H1 (cell line): Measurements from ENCODE around the gene DUSP3. TPM values are rescaled to one million over a fixed set of nuclear protein-coding genes. Genes with fewer than 3 reads are reported as not detected.
A peak's percentile ranks its signal among the peaks of the same experiment; 100 is the strongest.

Source experiments
- ASH2L ChIP-seq: fragments of 200-600, 300-600 bp; sonication (generic); IDR thresholded peaks from one replicate; pipeline ENCODE4 v1.7.1; 2017; ENCODE audit warnings: low read length
- ATF3 ChIP-seq: IDR thresholded peaks from 2 replicates; pipeline ENCODE4 v1.6.1; 2011; ENCODE audit warnings: low read depth, mild to moderate bottlenecking, low read length; ENCODE audit not compliant: insufficient read depth
- BACH1 ChIP-seq: IDR thresholded peaks from 2 replicates; pipeline ENCODE4 v1.6.1; 2012; ENCODE audit warnings: low read length, improper control_type of control experiment
- BCL11A ChIP-seq, 2 experiments: IDR thresholded peaks; one replicate each; pipeline ENCODE4 v1.6.1; 2011; ENCODE audit warnings: low read depth in 2 of 2, low read length in 2 of 2, mild to moderate bottlenecking in 2 of 2
- CHD1 ChIP-seq: IDR thresholded peaks from 2 replicates; pipeline ENCODE4 v1.6.1; 2012; ENCODE audit warnings: low read depth, low read length, improper control_type of control experiment
- EGR1 ChIP-seq: IDR thresholded peaks from 2 replicates; pipeline ENCODE4 v1.6.1; 2011; ENCODE audit warnings: low read depth, low read length, borderline replicate concordance
- FOSL1 ChIP-seq: IDR thresholded peaks from 2 replicates; pipeline ENCODE4 v1.6.1; 2011; ENCODE audit warnings: mild to moderate bottlenecking, low read depth, low read length, moderate library complexity; ENCODE audit not compliant: insufficient read depth
- GTF2F1 ChIP-seq: IDR thresholded peaks from 2 replicates; pipeline ENCODE4 v1.6.1; 2012; ENCODE audit warnings: low read depth, low read length, improper control_type of control experiment, borderline replicate concordance
- HDAC6 ChIP-seq: IDR thresholded peaks from one replicate; pipeline ENCODE4 v1.7.1; 2012; ENCODE audit warnings: low read depth, mild to moderate bottlenecking, inconsistent platforms, low read length, moderate library complexity
- KDM1A ChIP-seq: fragments of 200-600, 300-600 bp; sonication (generic); IDR thresholded peaks from 2 replicates; pipeline ENCODE4 v1.7.1; 2016; ENCODE audit warnings: mild to moderate bottlenecking, low read length, borderline replicate concordance
- MAFK ChIP-seq: IDR thresholded peaks from 2 replicates; pipeline ENCODE4 v1.6.1; 2012; ENCODE audit warnings: low read depth, mild to moderate bottlenecking, improper control_type of control experiment, low read length
- RAD21 ChIP-seq, 2 experiments: IDR thresholded peaks in 1 of 2; conservative IDR thresholded peaks in 1 of 2; 2 replicates each; pipeline ENCODE4 v1.6.1; 2011; ENCODE audit warnings: low read depth in 2 of 2, low read length in 2 of 2, improper control_type of control experiment in 1 of 2, inconsistent platforms in 1 of 2, mild to moderate bottlenecking in 1 of 2, moderate library complexity in 1 of 2
- RFX5 ChIP-seq: IDR thresholded peaks from 2 replicates; pipeline ENCODE4 v1.6.1; 2011; ENCODE audit warnings: low read depth, low read length, improper control_type of control experiment, borderline replicate concordance
- RXRA ChIP-seq: IDR thresholded peaks from 2 replicates; pipeline ENCODE4 v1.6.1; 2011; ENCODE audit warnings: low read depth, mild to moderate bottlenecking, low read length, moderate library complexity; ENCODE audit not compliant: insufficient read depth
- SP1 ChIP-seq: IDR thresholded peaks from 2 replicates; pipeline ENCODE4 v1.6.1; 2011; ENCODE audit warnings: low read depth, low read length
- SRF ChIP-seq: IDR thresholded peaks from 2 replicates; pipeline ENCODE4 v1.6.1; 2011; ENCODE audit warnings: mild to moderate bottlenecking, low read depth, low read length, moderate library complexity
- TAF1 ChIP-seq: IDR thresholded peaks from 2 replicates; pipeline ENCODE4 v1.6.1; 2011; ENCODE audit warnings: mild to moderate bottlenecking, low read depth, low read length
- TEAD4 ChIP-seq: IDR thresholded peaks from 2 replicates; pipeline ENCODE4 v1.6.1; 2012; ENCODE audit warnings: low read depth, low read length, inconsistent platforms, mixed read lengths
- ZNF274 ChIP-seq: IDR thresholded peaks from 2 replicates; pipeline ENCODE4 v1.7.0; 2012; ENCODE audit warnings: low read length, borderline replicate concordance; ENCODE audit errors: extremely low read depth
- polyA plus RNA-seq, 7 experiments: library from polyadenylated mRNA; depleted of rRNA in 3 of 7; stranded (reverse) in 5 of 7; unstranded in 2 of 7; fragments of >200 nt in 5 of 7; fragments of 200-250 nt in 2 of 7; gene quantifications; 1 replicate in 5 of 7; 2 replicates in 1 of 7; 4 replicates in 1 of 7; pipeline versions ENCODE4 v1.2.1 to v1.2.3, GENCODE V29; 2011 to 2013; ENCODE audit warnings: missing spikeins in 2 of 7, mixed read lengths in 2 of 7
- total RNA-seq: library from RNA; stranded (reverse); fragmentation: NEBNext Ultra II Directional; extraction: Animal tissue kit (Norgen Biotek cat#: 25700); gene quantifications from 2 replicates; pipeline ENCODE4 v1.2.1, GENCODE V29; 2021

Gene DUSP3
- total and polyA plus RNA-seq, 2 of the 8 experiments (the other 6 are each of a cell fraction or from before 2014, with no cell fraction given): 15.1 to 21.2 TPM

- TF ChIP-seq TEAD4: peak; percentile 23; the same call in 1 of the 2 replicates
- TF ChIP-seq ASH2L: peak; percentile 51
- no peak for TF ChIP-seq MAFK
- 0 out of 2 replicates have a peak, but pooled peaks have one; percentile 39 for TF ChIP-seq TAF1
- TF ChIP-seq HDAC6: no peak
- no peak for TF ChIP-seq RFX5
- TF ChIP-seq ZNF274: no peak
- TF ChIP-seq RAD21 (IDR thresholded peaks at IDR 0.05 in 1 of 2, conservative IDR thresholded peaks at IDR 0.05 in 1 of 2; ENCODE audit: low read depth in 2 of 2, low read length in 2 of 2): peak; percentile 30 to 56; a peak in 2 of 4 replicates
- no peak for TF ChIP-seq ATF3
- TF ChIP-seq GTF2F1: no peak; the same call in 1 of the 2 replicates
- TF ChIP-seq BACH1: no peak; the same call in 1 of the 2 replicates
- no peak for TF ChIP-seq RXRA
- TF ChIP-seq SRF: no peak
- TF ChIP-seq BCL11A (IDR thresholded peaks at IDR 0.05; ENCODE audit: low read depth in 2 of 2, low read length in 2 of 2): no peak
- no peak for TF ChIP-seq EGR1
- no peak for TF ChIP-seq FOSL1
- TF ChIP-seq SP1: no peak
- TF ChIP-seq KDM1A: peak; percentile 43; the same call in 1 of the 2 replicates
- TF ChIP-seq CHD1: no peak
Measured at GRCh38 chr17:43755389-43755875, 23.3 kb downstream of the DUSP3 start (continued).
